Mesenchymal stem cell (in vitro differentiated cells and primary cell): ENCODE data around the gene ZBTB16.

Experiments used
- DNase-seq: peaks from one replicate; pipeline ENCODE4 v3.0.0-alpha.2; 2013
- H2AFZ ChIP-seq: one replicate; pipeline ENCODE4 v1.6.1; 2013; ENCODE audit warnings: low read depth, mild to moderate bottlenecking, control low read depth, inconsistent platforms, low read length, moderate library complexity
- H2AK5ac ChIP-seq: 2 replicates; pipeline ENCODE4 v1.6.1; 2013; ENCODE audit warnings: low read length, moderate library complexity, mild to moderate bottlenecking, inconsistent platforms; ENCODE audit not compliant: severe bottlenecking
- H2BK120ac ChIP-seq: one replicate; pipeline ENCODE4 v1.6.1; 2013; ENCODE audit warnings: low read depth, mild to moderate bottlenecking, inconsistent platforms, low read length, moderate library complexity
- H2BK12ac ChIP-seq, 2 experiments: one replicate each; pipeline ENCODE4 v1.6.1; 2013; ENCODE audit warnings: inconsistent platforms in 2 of 2, low read length in 2 of 2, mild to moderate bottlenecking in 2 of 2, moderate library complexity in 2 of 2, control low read depth in 1 of 2
- H2BK15ac ChIP-seq: one replicate; pipeline ENCODE4 v1.6.1; 2013; ENCODE audit warnings: mild to moderate bottlenecking, low read depth, inconsistent platforms; ENCODE audit not compliant: poor library complexity, severe bottlenecking
- H2BK5ac ChIP-seq: 2 replicates; pipeline ENCODE4 v1.6.1; 2013; ENCODE audit warnings: low read depth, mild to moderate bottlenecking, low read length, control low read depth, inconsistent platforms; ENCODE audit not compliant: poor library complexity, severe bottlenecking
- H3K14ac ChIP-seq, 2 experiments: one replicate each; pipeline ENCODE4 v1.6.1; 2013; ENCODE audit warnings: inconsistent platforms in 2 of 2, low read length in 2 of 2, control low read depth in 1 of 2, mild to moderate bottlenecking in 1 of 2, moderate library complexity in 1 of 2
- H3K18ac ChIP-seq, 2 experiments: one replicate each; pipeline ENCODE4 v1.6.1; 2013; ENCODE audit warnings: inconsistent platforms in 2 of 2, low read length in 2 of 2, control low read depth in 1 of 2, low read depth in 1 of 2, mild to moderate bottlenecking in 1 of 2
- H3K23ac ChIP-seq, 2 experiments: one replicate each; pipeline ENCODE4 v1.6.1; 2013; ENCODE audit warnings: inconsistent platforms in 2 of 2, low read length in 2 of 2, mild to moderate bottlenecking in 2 of 2, moderate library complexity in 2 of 2, control low read depth in 1 of 2
- H3K27ac ChIP-seq: 2 replicates; pipeline ENCODE4 v1.5.1; 2013; ENCODE audit warnings: mild to moderate bottlenecking, moderate library complexity, low read length, control low read depth, inconsistent platforms; ENCODE audit not compliant: poor library complexity, severe bottlenecking
- H3K27me3 ChIP-seq, 2 experiments: 2 replicates each; pipeline versions ENCODE4 v1.6.1 to v1.7.0; 2013; ENCODE audit warnings: low read length in 2 of 2, mild to moderate bottlenecking in 2 of 2, moderate library complexity in 2 of 2, control low read depth in 1 of 2, inconsistent platforms in 1 of 2; ENCODE audit not compliant: control insufficient read depth in 1 of 2, insufficient read depth in 1 of 2
- H3K36me3 ChIP-seq, 2 experiments: 2 replicates each; pipeline versions ENCODE4 v1.6.1 to v1.7.0; 2013; ENCODE audit warnings: low read length in 2 of 2, control low read depth in 1 of 2, inconsistent platforms in 1 of 2, low read depth in 1 of 2, mild to moderate bottlenecking in 1 of 2; ENCODE audit not compliant: insufficient read depth in 2 of 2, control insufficient read depth in 1 of 2
- H3K4ac ChIP-seq, 2 experiments: one replicate each; pipeline ENCODE4 v1.6.1; 2013; ENCODE audit warnings: inconsistent platforms in 2 of 2, low read length in 2 of 2, mild to moderate bottlenecking in 2 of 2, moderate library complexity in 2 of 2, control low read depth in 1 of 2, low read depth in 1 of 2
- H3K4me1 ChIP-seq: 2 replicates; pipeline ENCODE4 v1.6.1; 2013; ENCODE audit warnings: low read depth, low read length, control low read depth; ENCODE audit not compliant: control insufficient read depth, insufficient read depth
- H3K4me2 ChIP-seq: 2 replicates; pipeline ENCODE4 v1.6.1; 2013; ENCODE audit warnings: low read length, mild to moderate bottlenecking, inconsistent platforms; ENCODE audit not compliant: poor library complexity, severe bottlenecking
- H3K4me3 ChIP-seq, 2 experiments: 2 replicates each; pipeline versions ENCODE4 v1.5.1 to v1.7.0; 2013; ENCODE audit warnings: low read length in 2 of 2, mild to moderate bottlenecking in 2 of 2, control low read depth in 1 of 2, low read depth in 1 of 2; ENCODE audit not compliant: insufficient read depth in 1 of 2
- H3K79me1 ChIP-seq: replicated peaks from 2 replicates; pipeline ENCODE4 v1.6.1; 2013; ENCODE audit warnings: mild to moderate bottlenecking, control low read depth, low read length, inconsistent platforms; ENCODE audit not compliant: poor library complexity, severe bottlenecking
- H3K9ac ChIP-seq: 2 replicates; pipeline ENCODE4 v1.7.0; 2013; ENCODE audit warnings: mild to moderate bottlenecking, low read length, moderate library complexity
- H3K9me3 ChIP-seq: 2 replicates; pipeline ENCODE4 v1.7.0; 2013; ENCODE audit warnings: mild to moderate bottlenecking, low read length; ENCODE audit not compliant: control insufficient read depth
- H4K8ac ChIP-seq: one replicate; pipeline ENCODE4 v1.6.1; 2013; ENCODE audit warnings: inconsistent platforms, mild to moderate bottlenecking, low read length, moderate library complexity
- H4K91ac ChIP-seq: one replicate; pipeline ENCODE4 v1.6.1; 2013; ENCODE audit warnings: mild to moderate bottlenecking, low read length, inconsistent platforms
- WGBS: methylation state at CpG from one replicate; pipeline ENCODE4 v1.1.7; 2013; ENCODE audit warnings: mixed read lengths; 5-methylcytosine and 5-hydroxymethylcytosine counted together

Gene ZBTB16

GRCh38 chr11:114218508-114218907 is 159.0 kb downstream of the ZBTB16 start:
- no peak for DNase-seq
- H3K36me3 ChIP-seq = no peaks in the 10 kb centered on the region
- no peak overlapping the region for H3K9ac ChIP-seq
- H3K14ac ChIP-seq = no peak overlapping the region
- no peak overlapping the region for H2AFZ ChIP-seq
- H4K91ac ChIP-seq = no peak overlapping the region
- no peaks in the 10 kb centered on the region for H3K79me1 ChIP-seq
- no peak overlapping the region for H4K8ac ChIP-seq
- WGBS = 97% methylated on average over 2 of the region's 3 CpGs
- H2BK12ac ChIP-seq = no peak overlapping the region
- no peak overlapping the region for H2BK5ac ChIP-seq
- no peak overlapping the region for H2BK15ac ChIP-seq
- H2BK120ac ChIP-seq = no peak overlapping the region
- H3K27ac ChIP-seq = no peak overlapping the region
- no peaks in the 10 kb centered on the region for H3K4me1 ChIP-seq
- H3K18ac ChIP-seq = no peak overlapping the region
- H3K23ac ChIP-seq = no peak overlapping the region
- no peak overlapping the region for H3K4me2 ChIP-seq
- H3K4ac ChIP-seq = no peak overlapping the region
- no peaks in the 10 kb centered on the region for H3K9me3 ChIP-seq
- no peak overlapping the region for H3K4me3 ChIP-seq
- H2AK5ac ChIP-seq = no peak overlapping the region
- peaks cover 37 to 47% of the 10 kb centered on the region in 2 experiments for H3K27me3 ChIP-seq

- no peak overlapping the region for H2BK12ac ChIP-seq
- H3K23ac ChIP-seq = no peak overlapping the region
- no peaks in the 10 kb centered on the region for H3K79me1 ChIP-seq
- H4K91ac ChIP-seq = no peak overlapping the region
- H3K4me3 ChIP-seq = no peak overlapping the region
- WGBS = 20% methylated on average over 6 of the region's 6 CpGs
- H2BK5ac ChIP-seq = no peak overlapping the region
- H3K9me3 ChIP-seq = no peaks in the 10 kb centered on the region
- peak overlapping the region in 1 of 2 experiments; percentile 8 for H3K18ac ChIP-seq
- H3K36me3 ChIP-seq = no peaks in the 10 kb centered on the region
- H4K8ac ChIP-seq = no peak overlapping the region
- H3K4me2 ChIP-seq = no peak overlapping the region
- no peak overlapping the region for H2BK120ac ChIP-seq
- H3K4ac ChIP-seq = no peak overlapping the region
- peak overlapping the region in 1 of 2 experiments; percentile 31 for H3K14ac ChIP-seq
- H2BK15ac ChIP-seq = no peak overlapping the region
- no peak overlapping the region for H3K27ac ChIP-seq
- H3K9ac ChIP-seq = no peak overlapping the region
- no peaks in the 10 kb centered on the region for H3K4me1 ChIP-seq
- no peak overlapping the region for H2AFZ ChIP-seq
- DNase-seq = peak; percentile 89
- no peak overlapping the region for H2AK5ac ChIP-seq
- H3K27me3 ChIP-seq = peaks cover 42 to 58% of the 10 kb centered on the region in 2 experiments
These were observed 160.2 kb downstream of the ZBTB16 start for GRCh38 chr11:114219559-114220349.

- Histone ChIP-seq H4K8ac (no peak overlapping the region), H3K9me3 (no peaks in the 10 kb centered on the region), H3K9ac (no peak overlapping the region), H2BK5ac (no peak overlapping the region), H2BK15ac (no peak overlapping the region), H3K27me3 (peaks cover 48 to 52% of the 10 kb centered on the region in 2 experiments), H3K14ac (no peak overlapping the region), H3K23ac (no peak overlapping the region), H3K27ac (no peak overlapping the region), H3K79me1 (no peaks in the 10 kb centered on the region), H2BK12ac (no peak overlapping the region), H3K18ac (peak overlapping the region in 1 of 2 experiments; percentile 30), H3K4me2 (no peak overlapping the region), H3K4me3 (no peak overlapping the region), H2AK5ac (no peak overlapping the region), H2BK120ac (no peak overlapping the region), H4K91ac (no peak overlapping the region), H2AFZ (no peak overlapping the region), H3K4ac (no peak overlapping the region), H3K36me3 (no peaks in the 10 kb centered on the region), H3K4me1 (no peaks in the 10 kb centered on the region)
- DNase-seq = no peak
- WGBS = 100% methylated on average over 2 of the region's 2 CpGs
These were observed 161.5 kb downstream of the ZBTB16 start for GRCh38 chr11:114221037-114221436.

GRCh38 chr11:114225661-114226060 is 166.2 kb downstream of the ZBTB16 start:
- no peak overlapping the region for H3K23ac ChIP-seq
- no peak overlapping the region for H2BK15ac ChIP-seq
- no peak overlapping the region for H3K4me2 ChIP-seq
- H4K91ac ChIP-seq = no peak overlapping the region
- no peak overlapping the region for H2AK5ac ChIP-seq
- H3K18ac ChIP-seq = no peak overlapping the region
- no peak overlapping the region for H2BK12ac ChIP-seq
- H2BK5ac ChIP-seq = no peak overlapping the region
- H2AFZ ChIP-seq = no peak overlapping the region
- no peak overlapping the region for H3K4ac ChIP-seq
- H3K27ac ChIP-seq = no peak overlapping the region
- no peak overlapping the region for H4K8ac ChIP-seq
- H3K27me3 ChIP-seq = peaks cover 50 to 58% of the 10 kb centered on the region in 2 experiments
- no peak for DNase-seq
- H3K14ac ChIP-seq = no peak overlapping the region
- H3K9me3 ChIP-seq = no peaks in the 10 kb centered on the region
- no peaks in the 10 kb centered on the region for H3K79me1 ChIP-seq
- H3K4me1 ChIP-seq = peaks cover 2% of the 10 kb centered on the region
- no peak overlapping the region for H3K4me3 ChIP-seq
- H3K36me3 ChIP-seq = no peaks in the 10 kb centered on the region
- H2BK120ac ChIP-seq = no peak overlapping the region
- H3K9ac ChIP-seq = no peak overlapping the region
- WGBS = 85% methylated on average over 1 of the region's 1 CpG
